ENCODE data around the gene OR4K13.

Gene OR4K13, protein sequence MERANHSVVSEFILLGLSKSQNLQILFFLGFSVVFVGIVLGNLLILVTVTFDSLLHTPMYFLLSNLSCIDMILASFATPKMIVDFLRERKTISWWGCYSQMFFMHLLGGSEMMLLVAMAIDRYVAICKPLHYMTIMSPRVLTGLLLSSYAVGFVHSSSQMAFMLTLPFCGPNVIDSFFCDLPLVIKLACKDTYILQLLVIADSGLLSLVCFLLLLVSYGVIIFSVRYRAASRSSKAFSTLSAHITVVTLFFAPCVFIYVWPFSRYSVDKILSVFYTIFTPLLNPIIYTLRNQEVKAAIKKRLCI

DNA sequence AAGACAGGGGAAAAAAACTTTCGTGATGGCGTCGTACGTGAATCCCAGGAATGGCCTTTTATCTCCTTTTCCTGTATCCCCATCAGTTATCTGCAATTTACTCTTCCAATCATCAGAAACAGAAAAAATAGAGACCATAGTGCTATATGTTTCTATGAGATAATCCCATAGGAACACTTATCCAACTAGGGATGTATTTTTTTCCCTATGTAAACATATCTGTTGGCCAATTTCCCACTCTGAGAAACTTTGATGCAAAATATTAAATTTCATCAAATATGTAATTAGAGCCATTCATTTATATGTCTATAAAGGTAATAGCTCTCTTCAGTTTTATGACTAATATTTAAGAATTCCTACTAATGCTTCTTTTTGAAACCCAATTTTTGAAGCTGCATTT is at the start of gene OR4K13:
Gene OR4K13 (minus strand): TSS at position 101 of the 400 bp plus-strand sequence. CDS start 1,280 bp downstream, outside the sequence.
- DNase-seq (ENCODE audit: low read depth in 1 of 2, low spot score in 1 of 2), result no peak
- in situ Hi-C loops (cut with HindIII; ENCODE audit: low pct_unique_long_range_greater_than_20kb, low sequenced_read_pairs), result no loop called here
- TF ChIP-seq JUND (IDR thresholded peaks at IDR 0.05; ENCODE audit: low read depth), result no peak

- no peak for TF ChIP-seq JUND (IDR thresholded peaks at IDR 0.05; ENCODE audit: low read depth)
- DNase-seq (ENCODE audit: low read depth in 1 of 2, low spot score in 1 of 2), result no peak
- in situ Hi-C loops (cut with HindIII; ENCODE audit: low pct_unique_long_range_greater_than_20kb, low sequenced_read_pairs), result no loop called here
Measured at GRCh38 chr14:20059745-20060144, 23.9 kb upstream of the OR4K13 start, which contains the start of gene OR4L1. Gene OR4L1, plus strand, starts transcription at chr14:20060045. Its CDS starts 0 bp downstream, at chr14:20060045.

DNA sequence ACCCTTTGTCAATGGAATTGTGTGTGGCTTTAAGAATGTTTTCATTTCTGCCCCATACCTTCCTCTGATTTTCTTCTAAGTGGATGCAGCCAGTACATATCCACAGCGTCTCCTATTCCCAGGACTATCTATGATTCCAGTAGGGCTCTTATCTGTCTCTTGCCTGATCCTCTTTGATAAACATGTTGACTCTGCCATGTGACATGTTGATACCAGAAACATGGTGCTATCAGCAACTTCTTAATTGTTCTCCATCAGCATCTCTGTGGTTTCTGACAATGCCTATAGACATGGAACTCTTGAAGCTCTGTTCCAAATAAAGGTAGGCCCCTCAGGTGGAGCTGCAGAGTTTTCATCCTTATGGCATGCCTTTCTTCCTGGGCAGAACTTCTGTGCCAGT is 12.4 kb upstream of the OR4K13 start:
- DNase-seq (ENCODE audit: low read depth in 1 of 2, low spot score in 1 of 2), result no peak
- in situ Hi-C loops (cut with HindIII; ENCODE audit: low pct_unique_long_range_greater_than_20kb, low sequenced_read_pairs), result no loop called here
- no peak for TF ChIP-seq JUND (IDR thresholded peaks at IDR 0.05; ENCODE audit: low read depth)

GRCh38 chr14:20044243-20044642 is 8.4 kb upstream of the OR4K13 start:
- in situ Hi-C loops (cut with HindIII; ENCODE audit: low pct_unique_long_range_greater_than_20kb, low sequenced_read_pairs), result no loop called here
- DNase-seq (ENCODE audit: low read depth in 1 of 2, low spot score in 1 of 2), result no peak
- TF ChIP-seq JUND (IDR thresholded peaks at IDR 0.05; ENCODE audit: low read depth), result no peak

DNA sequence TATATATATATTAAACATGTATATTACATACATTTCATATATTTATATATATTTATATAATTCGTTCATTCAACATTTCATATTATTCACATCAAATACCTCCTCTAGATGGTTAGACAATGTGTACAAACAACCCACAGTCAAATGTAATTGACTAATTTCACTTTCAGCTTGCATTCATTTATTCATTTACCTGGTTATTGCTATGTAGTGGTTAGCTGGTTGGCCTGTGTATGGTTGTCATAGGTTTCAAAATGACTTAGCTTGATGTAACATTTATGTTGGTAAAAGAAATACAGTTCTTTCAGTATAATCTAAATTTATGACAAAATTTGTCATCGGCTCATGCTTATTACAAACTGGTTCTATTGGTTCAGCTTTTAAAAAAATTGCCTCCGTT is 389 bp downstream of the OR4K13 start:
- DNase-seq (ENCODE audit: low read depth in 1 of 2, low spot score in 1 of 2), result no peak
- in situ Hi-C loops (cut with HindIII; ENCODE audit: low pct_unique_long_range_greater_than_20kb, low sequenced_read_pairs), result no loop called here
- TF ChIP-seq JUND (IDR thresholded peaks at IDR 0.05; ENCODE audit: low read depth), result no peak

DNA sequence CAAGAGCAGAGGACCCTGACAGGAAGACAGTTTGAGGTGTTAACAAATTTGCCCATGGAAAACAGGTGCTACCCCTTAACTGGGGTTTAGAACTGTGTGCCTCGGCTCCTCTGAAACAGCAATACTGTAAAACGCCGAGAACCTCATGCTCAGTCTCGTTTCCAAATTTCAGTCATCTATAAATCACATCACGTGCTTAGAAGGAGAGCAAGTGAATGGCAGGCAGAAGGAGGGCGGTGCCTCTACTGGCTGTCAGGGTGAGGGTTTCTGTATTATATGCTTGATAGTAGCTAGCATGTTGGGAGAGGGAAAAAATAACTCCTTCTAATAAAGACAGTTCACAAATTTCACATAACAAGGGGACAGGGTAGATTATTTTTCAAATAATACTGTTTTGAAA is 4.8 kb downstream of the OR4K13 start:
- DNase-seq (ENCODE audit: low read depth in 1 of 2, low spot score in 1 of 2), result no peak
- no peak for TF ChIP-seq JUND (IDR thresholded peaks at IDR 0.05; ENCODE audit: low read depth)
- in situ Hi-C loops (cut with HindIII; ENCODE audit: low pct_unique_long_range_greater_than_20kb, low sequenced_read_pairs), result no loop called here

DNA sequence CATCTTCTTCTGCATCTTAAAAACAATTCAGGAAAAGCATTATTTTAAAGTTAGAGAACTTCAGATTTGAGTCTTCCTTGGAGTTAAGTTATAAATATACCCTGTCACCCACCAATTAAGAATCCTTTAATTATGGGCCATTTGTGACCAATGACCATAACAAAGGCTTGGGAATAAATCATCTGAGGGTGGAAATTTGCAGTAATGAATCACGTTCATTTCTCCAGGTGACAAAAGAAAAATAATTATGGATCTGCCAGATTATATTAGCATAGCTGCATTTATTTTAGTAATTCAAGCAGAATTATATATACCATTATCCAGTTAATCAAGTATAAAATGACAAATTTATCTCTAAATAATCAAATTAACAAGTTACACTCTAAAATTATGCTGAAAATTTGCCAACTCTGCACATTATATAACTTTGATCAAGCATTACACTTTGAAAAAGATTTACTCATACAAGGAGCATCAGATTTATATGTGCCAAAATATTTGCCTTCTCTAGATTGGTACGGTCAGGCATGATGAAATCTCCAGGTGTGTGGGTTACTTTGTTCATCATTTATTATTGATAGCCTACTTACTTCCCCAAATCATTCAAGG is 16.5 kb downstream of the OR4K13 start, which contains the start of gene OR4K14:
Gene OR4K14 (minus strand): TSS at position 51 of the 609 bp plus-strand sequence. CDS start 4,114 bp downstream, outside the sequence.
- no peak for TF ChIP-seq JUND (IDR thresholded peaks at IDR 0.05; ENCODE audit: low read depth)
- in situ Hi-C loops (cut with HindIII; ENCODE audit: low pct_unique_long_range_greater_than_20kb, low sequenced_read_pairs), result no loop called here
- no peak for DNase-seq (ENCODE audit: low read depth in 1 of 2, low spot score in 1 of 2)

DNA sequence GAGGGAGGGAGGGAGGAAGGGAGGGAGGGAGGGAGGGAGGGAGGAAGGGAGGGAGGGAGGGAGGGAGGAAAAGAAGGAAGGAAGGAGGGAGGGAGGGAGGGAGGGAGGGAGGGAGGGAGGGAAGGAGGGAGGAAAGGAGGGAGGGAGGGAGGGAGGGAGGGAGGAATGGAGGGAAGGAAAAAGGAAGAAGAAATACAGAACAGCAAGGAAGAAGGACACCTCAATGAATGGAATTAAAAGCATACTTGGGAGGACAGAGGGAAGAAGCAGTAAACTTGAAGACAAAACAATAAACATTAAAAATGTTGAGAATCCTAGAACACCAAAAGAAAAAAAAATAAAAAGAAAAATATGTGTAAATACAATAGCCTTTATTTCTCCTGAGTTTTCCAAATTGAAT is 27.7 kb downstream of the OR4K13 start:
- TF ChIP-seq JUND (IDR thresholded peaks at IDR 0.05; ENCODE audit: low read depth), result no peak
- no peak for DNase-seq (ENCODE audit: low read depth in 1 of 2, low spot score in 1 of 2)
- in situ Hi-C loops (cut with HindIII; ENCODE audit: low pct_unique_long_range_greater_than_20kb, low sequenced_read_pairs), result no loop called here

DNA sequence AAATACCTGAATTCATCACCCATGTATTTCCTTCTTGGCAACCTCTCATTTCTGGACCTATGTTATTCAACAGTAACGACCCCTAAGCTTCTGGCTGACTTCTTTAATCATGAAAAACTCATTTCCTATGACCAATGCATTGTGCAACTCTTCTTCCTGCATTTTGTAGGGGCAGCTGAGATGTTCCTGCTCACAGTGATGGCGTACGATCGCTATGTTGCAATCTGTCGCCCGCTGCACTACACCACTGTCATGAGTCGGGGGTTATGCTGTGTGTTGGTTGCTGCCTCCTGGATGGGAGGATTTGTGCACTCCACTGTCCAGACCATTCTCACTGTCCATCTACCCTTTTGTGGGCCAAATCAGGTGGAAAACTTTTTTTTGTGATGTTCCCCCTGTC is 33.5 kb downstream of the OR4K13 start:
- no peak for TF ChIP-seq JUND (IDR thresholded peaks at IDR 0.05; ENCODE audit: low read depth)
- no peak for DNase-seq (ENCODE audit: low read depth in 1 of 2, low spot score in 1 of 2)
- in situ Hi-C loops (cut with HindIII; ENCODE audit: low pct_unique_long_range_greater_than_20kb, low sequenced_read_pairs), result no loop called here

DNA sequence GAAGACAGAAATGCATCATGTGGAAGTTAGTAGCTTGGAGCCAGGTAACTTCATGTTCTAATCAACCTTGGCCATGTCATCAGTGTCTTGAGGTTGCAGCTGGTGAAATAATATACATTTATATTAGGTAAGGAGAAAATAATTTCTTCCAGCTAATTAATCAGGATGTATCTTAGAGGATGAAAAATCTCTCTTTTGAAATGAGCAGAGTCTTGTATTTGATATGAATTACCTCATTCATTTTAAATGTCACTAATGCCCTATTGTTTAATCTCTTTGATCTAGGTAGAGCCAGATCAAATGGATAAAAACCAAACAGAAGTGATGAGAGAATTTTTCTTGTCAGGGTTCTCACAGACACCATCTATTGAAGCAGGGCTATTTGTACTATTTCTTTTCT is 34.0 kb downstream of the OR4K13 start, which contains the start of gene OR4Q2:
Gene OR4Q2 (plus strand): TSS at position 301 of the 400 bp plus-strand sequence.
- in situ Hi-C loops (cut with HindIII; ENCODE audit: low pct_unique_long_range_greater_than_20kb, low sequenced_read_pairs), result no loop called here
- TF ChIP-seq JUND (IDR thresholded peaks at IDR 0.05; ENCODE audit: low read depth), result no peak
- DNase-seq (ENCODE audit: low read depth in 1 of 2, low spot score in 1 of 2), result no peak

- DNase-seq (ENCODE audit: low read depth in 1 of 2, low spot score in 1 of 2), result no peak
- TF ChIP-seq JUND (IDR thresholded peaks at IDR 0.05; ENCODE audit: low read depth), result no peak
- in situ Hi-C loops (cut with HindIII; ENCODE audit: low pct_unique_long_range_greater_than_20kb, low sequenced_read_pairs), result no loop called here
Measured at GRCh38 chr14:19993438-19993837, 42.4 kb downstream of the OR4K13 start.

Measured in T47D (cell line).